Measurements from ENCODE around the gene PSMB2. TPM values are rescaled to one million over a fixed set of nuclear protein-coding genes. Genes with fewer than 3 reads are reported as not detected.
"Not testable (repeated sequence)": the region's sequence is repeated elsewhere in the genome, so short reads cannot be mapped to it uniquely, and the experiment has no call there.

Gene PSMB2
- total RNA-seq = 16.0 and 41.0 TPM in 2 replicates

GRCh38 chr1:35641233-35641866 is at the start of gene PSMB2:
Gene PSMB2 (minus strand): TSS chr1:35641526. CDS start chr1:35641432, 94 bp downstream.
- peak; percentile 98 for DNase-seq

- DNase-seq = no peak
These were observed 49.8 kb upstream of the PSMB2 start for GRCh38 chr1:35691080-35691479.

GRCh38 chr1:35690103-35690502 is 48.8 kb upstream of the PSMB2 start:
- DNase-seq = not testable (repeated sequence)

DNA sequence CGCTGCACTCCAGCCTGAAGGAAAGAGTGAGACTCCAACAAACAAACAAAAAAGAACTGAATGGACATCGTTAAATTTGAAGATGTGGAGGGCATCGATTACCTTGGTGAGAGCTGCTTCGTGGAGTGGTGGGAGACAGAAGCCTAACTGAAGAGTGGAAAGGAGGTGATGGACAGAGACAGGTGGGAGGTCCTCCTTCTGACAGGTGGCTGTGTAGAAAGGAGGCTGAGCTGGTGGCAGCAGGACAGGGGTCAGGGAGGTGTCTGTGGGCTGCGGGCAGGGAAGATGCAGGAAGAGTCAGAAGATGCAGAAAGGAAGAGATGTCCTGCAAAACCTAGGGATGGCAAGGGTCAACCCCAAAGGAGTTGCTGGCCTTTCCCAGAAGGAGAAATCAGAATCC is 46.8 kb upstream of the PSMB2 start:
- no peak for DNase-seq

GRCh38 chr1:35683012-35683411 is 41.7 kb upstream of the PSMB2 start:
- DNase-seq = no peak

DNA sequence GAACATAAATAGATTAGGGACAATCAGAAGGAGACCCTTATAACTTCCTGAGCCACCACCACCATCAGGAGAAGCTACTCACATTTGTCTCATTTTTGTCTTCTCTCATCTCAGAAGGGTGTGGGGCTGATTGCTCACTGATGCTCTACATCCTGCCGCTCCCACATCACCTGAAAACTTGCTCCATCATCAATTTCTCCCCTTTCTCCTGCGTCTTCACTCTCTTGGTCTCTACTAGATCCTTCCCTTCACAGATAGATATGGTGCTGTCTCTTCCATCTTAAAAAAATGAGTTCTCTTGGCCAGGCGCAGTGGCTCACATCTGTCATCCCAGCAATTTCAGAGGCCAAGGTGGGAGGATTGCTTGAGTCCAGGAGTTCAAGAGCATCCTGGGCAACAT is 38.9 kb upstream of the PSMB2 start:
- DNase-seq = no peak

- DNase-seq = no peak
These were observed 34.4 kb upstream of the PSMB2 start for GRCh38 chr1:35675773-35676172.

DNA sequence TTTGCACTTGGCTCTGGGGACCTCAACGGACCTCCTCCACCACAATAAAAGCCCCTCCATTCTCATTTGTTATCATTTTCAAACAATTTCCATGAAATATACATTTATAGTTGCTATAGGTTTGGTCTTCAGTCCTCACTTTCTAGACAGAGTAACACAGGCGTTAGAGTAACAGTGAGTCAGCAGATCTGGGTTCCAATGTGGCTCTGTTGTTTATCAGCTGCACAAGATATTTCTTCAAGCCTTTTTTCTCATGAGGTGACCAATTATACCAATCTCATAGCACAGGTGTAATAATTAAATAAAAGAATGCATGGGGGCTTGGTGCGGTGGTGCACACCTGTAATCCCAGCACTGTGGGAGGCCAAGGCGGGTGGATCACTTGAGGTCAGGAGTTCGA is 32.8 kb upstream of the PSMB2 start:
- DNase-seq = no peak

- no peak for DNase-seq
These were observed 30.8 kb upstream of the PSMB2 start for GRCh38 chr1:35672116-35672515.

DNA sequence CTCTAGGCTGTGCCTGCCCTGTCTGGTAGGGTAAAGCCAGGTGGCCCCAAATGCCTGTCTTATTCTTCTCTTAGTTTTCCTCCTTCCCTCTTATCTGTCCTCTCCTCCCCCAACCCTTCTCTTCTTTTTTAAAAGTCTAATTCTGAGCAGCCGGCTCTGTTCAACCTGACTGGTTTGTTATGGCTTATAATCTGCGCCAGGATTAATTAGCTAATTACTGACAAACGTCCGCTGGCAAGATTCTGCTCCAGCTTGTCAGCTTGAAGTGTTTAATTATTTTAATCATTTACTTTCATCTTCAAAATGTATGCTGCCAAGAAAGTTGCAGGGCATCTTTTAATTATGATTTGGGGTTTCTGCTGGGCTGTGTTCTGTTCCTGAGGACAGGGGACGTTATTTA is 27.2 kb upstream of the PSMB2 start:
- DNase-seq = no peak

- DNase-seq = no peak
These were observed 25.6 kb upstream of the PSMB2 start for GRCh38 chr1:35666916-35667315.

GRCh38 chr1:35666216-35666615 is 24.9 kb upstream of the PSMB2 start:
- no peak for DNase-seq

- no peak for DNase-seq
These were observed 22.1 kb upstream of the PSMB2 start for GRCh38 chr1:35663434-35663833.

GRCh38 chr1:35661474-35661795 is 20.1 kb upstream of the PSMB2 start:
- DNase-seq = no peak

- peak; percentile 68 for DNase-seq
These were observed 19.5 kb upstream of the PSMB2 start for GRCh38 chr1:35660581-35661473.

DNA sequence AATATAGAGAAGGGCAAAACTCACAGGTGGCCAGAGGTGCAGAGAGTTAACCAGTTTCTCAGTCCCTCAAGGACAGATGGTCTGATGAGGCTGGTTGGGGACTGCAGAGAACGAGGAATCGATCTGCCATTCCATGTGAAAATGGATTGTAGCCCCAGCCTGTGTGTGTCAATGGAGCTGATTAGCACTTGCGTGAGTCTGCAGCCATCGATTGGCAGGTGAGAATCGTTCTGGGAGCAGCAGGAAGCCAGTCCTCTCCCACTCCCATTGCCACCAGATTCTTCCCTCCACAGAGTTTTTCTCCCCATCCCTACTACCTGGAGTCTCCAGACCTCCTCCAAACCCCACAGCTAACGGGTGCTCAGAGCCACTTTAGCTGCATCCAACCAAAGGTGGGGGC is 18.3 kb upstream of the PSMB2 start:
- DNase-seq = no peak

DNA sequence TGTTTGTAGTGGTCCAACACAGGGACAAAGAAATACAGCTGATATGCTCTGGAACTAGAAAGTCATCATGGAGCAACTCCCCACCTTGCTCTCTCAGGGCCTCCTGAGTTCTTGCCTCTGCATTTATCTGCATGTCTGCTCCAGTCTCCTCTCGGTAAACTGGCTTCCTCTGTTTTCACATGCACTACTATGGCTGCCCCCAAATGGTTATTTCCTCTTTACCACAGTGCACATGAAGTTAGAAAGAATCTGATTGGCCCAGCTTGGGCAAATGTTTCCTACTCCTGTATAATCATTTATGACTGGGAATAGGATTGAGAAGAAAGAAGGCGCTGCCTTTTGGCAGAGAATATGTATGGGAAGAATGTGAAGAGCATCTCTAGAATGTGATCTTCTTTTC is 16.5 kb upstream of the PSMB2 start:
- no peak for DNase-seq

DNA sequence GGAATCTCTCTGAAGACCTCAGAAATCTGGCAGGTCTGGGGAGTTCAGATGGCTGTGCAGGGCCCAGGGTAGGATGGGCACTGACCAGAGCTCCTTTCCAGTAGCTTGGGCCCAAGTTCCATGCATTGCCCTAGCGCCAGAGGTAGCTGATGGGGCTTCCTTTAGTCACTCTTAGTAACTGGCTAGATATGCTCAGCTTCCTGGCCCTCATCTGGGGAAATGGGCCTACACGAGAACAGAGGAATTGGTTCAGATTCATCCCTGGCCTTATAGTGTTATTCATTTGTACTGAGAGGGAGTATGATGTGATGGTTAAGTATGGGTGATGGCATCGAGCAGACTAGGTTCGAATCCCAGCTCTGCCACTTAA is 15.5 kb upstream of the PSMB2 start:
- no peak for DNase-seq

GRCh38 chr1:35656148-35656862 is 15.0 kb upstream of the PSMB2 start:
- DNase-seq = no peak

DNA sequence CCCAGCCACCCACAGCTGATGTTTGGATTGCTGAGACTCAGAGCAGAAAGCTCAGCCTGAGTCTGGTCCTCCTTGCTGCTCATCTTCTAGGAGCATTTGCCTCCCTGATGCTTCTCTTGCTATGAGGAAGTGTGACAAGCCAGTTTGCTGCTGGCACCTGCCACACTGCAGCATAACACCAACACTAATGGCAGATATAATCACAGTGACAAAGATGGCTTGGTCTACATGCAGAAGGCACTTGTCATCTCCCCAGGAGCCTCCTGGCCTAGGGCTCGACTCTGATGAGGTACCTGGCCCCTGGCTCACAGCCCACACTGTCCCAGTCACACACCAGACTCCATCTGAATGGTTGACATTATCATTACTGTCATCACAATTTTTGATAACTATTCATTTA is 13.9 kb upstream of the PSMB2 start:
- DNase-seq = no peak

- no peak for DNase-seq
These were observed 9.1 kb upstream of the PSMB2 start for GRCh38 chr1:35650416-35650815.

DNA sequence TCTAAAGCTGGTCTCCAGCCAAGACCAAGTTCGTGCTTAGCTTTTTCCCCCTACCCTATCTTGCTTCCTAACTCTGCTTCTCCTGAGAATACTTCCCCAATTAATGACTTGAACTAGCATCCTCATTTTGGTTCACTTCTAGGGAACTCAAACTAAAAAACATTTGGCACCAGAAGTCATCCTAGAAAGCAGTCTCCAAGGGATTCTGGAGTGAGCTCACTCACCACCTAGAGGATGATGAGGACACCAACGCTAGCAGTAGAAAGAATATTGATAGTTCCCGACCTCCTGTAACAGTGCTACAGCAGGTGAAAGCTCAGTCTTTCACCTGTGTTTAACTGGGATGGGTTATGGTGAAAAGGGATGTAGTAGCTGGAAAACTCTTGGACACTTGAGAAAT is 4.7 kb upstream of the PSMB2 start:
- no peak for DNase-seq

DNA sequence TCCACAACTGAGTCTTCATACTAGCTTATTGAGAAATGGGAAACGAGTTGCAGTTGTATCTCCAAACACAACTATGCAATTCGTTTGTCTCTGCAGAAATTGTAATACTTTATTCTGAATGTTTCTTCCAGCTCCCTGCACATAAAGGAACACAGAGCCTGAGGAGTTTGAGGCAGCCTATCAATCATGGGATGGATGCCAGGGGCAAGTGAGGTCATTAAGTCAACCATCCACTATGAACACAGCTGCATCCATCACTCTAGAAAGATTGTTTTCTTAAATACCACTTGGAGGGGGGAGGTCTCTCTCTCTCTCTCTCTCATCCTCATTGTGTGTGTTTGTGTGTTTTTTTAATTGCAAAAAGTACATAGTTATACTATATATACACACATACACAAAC is 2.9 kb upstream of the PSMB2 start:
- DNase-seq = no peak

GRCh38 chr1:35642471-35642955 is 1.2 kb upstream of the PSMB2 start:
- peak; percentile 30 for DNase-seq

Data from dermis blood vessel endothelial cell (primary cell).